Neural progenitor cell (in vitro differentiated cells): ENCODE measurements around the gene SLC25A26. TPM values are rescaled to one million over a fixed set of nuclear protein-coding genes. Genes with fewer than 3 reads are reported as not detected.

Experiments used
- DNase-seq: peaks from one replicate; pipeline ENCODE4 v3.0.0-alpha.2; 2016; ENCODE audit warnings: low spot score
- H2AFZ ChIP-seq: fragments of 200-600 bp; sonication (generic); replicated peaks from 2 replicates; pipeline ENCODE4 v1.6.1; 2016; ENCODE audit warnings: antibody characterized with exemption
- H3F3A ChIP-seq: fragments of 200-600 bp; sonication (generic); 2 replicates; pipeline ENCODE4 v1.6.1; 2016; ENCODE audit warnings: antibody characterized with exemption, low read depth
- H3K27ac ChIP-seq: fragments of 200-600 bp; sonication (generic); 2 replicates; pipeline ENCODE4 v1.5.1; 2016; ENCODE audit warnings: mild to moderate bottlenecking
- H3K27me3 ChIP-seq: fragments of 200-600 bp; sonication (generic); 2 replicates; pipeline ENCODE4 v1.6.1; 2016; ENCODE audit warnings: mild to moderate bottlenecking, moderate library complexity
- H3K36me3 ChIP-seq: fragments of 200-600 bp; sonication (generic); 2 replicates; pipeline ENCODE4 v1.5.1; 2016
- H3K4me1 ChIP-seq: fragments of 200-600 bp; sonication (generic); 2 replicates; pipeline ENCODE4 v1.6.1; 2016; ENCODE audit warnings: mixed run types
- H3K4me2 ChIP-seq: fragments of 200-600 bp; sonication (generic); 2 replicates; pipeline ENCODE4 v1.6.1; 2016
- H3K4me3 ChIP-seq: fragments of 200-600 bp; sonication (generic); 2 replicates; pipeline ENCODE4 v1.5.1; 2016
- H3K79me2 ChIP-seq: fragments of 200-600 bp; sonication (generic); 2 replicates; pipeline ENCODE4 v1.6.1; 2016; ENCODE audit warnings: low read depth
- H3K9ac ChIP-seq: fragments of 200-600 bp; sonication (generic); 2 replicates; pipeline ENCODE4 v1.6.1; 2016
- H3K9me3 ChIP-seq: fragments of 200-600 bp; sonication (generic); 2 replicates; pipeline ENCODE4 v1.5.1; 2016; ENCODE audit warnings: low read depth
- H4K20me1 ChIP-seq: fragments of 200-600 bp; sonication (generic); 2 replicates; pipeline ENCODE4 v1.6.1; 2016; ENCODE audit warnings: low read depth
- H3K27ac Mint-ChIP-seq: 3 replicates; pipeline ENCODE4 v1.8.0; 2021; ENCODE audit warnings: mixed read lengths
- H3K27me3 Mint-ChIP-seq: 2 replicates; pipeline ENCODE4 v1.8.0; 2022; ENCODE audit warnings: low read depth, mild to moderate bottlenecking, inconsistent platforms, moderate library complexity, mixed read lengths; ENCODE audit not compliant: insufficient read depth
- H3K36me3 Mint-ChIP-seq: 3 replicates; pipeline ENCODE4 v1.8.0; 2021; ENCODE audit warnings: mixed read lengths
- H3K4me1 Mint-ChIP-seq: 3 replicates; pipeline ENCODE4 v1.8.0; 2021; ENCODE audit warnings: mixed read lengths
- H3K4me3 Mint-ChIP-seq: 3 replicates; pipeline ENCODE4 v1.8.0; 2021; ENCODE audit warnings: mild to moderate bottlenecking, moderate library complexity, mixed read lengths
- H3K9me3 Mint-ChIP-seq: 3 replicates; pipeline ENCODE4 v1.8.0; 2020; ENCODE audit warnings: mixed read lengths
- EZH2 ChIP-seq: fragments of 200-600 bp; sonication (generic); IDR thresholded peaks from 2 replicates; pipeline ENCODE4 v1.6.1; 2017; ENCODE audit warnings: antibody characterized with exemption, mild to moderate bottlenecking, moderate library complexity
- EZH2phosphoT487 ChIP-seq: fragments of 200-600 bp; sonication (generic); IDR thresholded peaks from 2 replicates; pipeline ENCODE4 v1.6.1; 2017; ENCODE audit warnings: antibody characterized with exemption
- total RNA-seq: library from RNA; depleted of rRNA; stranded (reverse); fragments of >200 nt; gene quantifications from 2 replicates; pipeline ENCODE4 v1.2.3, GENCODE V29; 2015; ENCODE audit warnings: low replicate concordance
- TF ChIP-seq, protein P1 (sequence below): fragments of 200-600 bp; sonication (generic); IDR thresholded peaks from 2 replicates; pipeline ENCODE4 v1.5.1; 2017; ENCODE audit warnings: antibody characterized with exemption, mild to moderate bottlenecking

The SLC25A26 gene
- total RNA-seq, 1 donor from 2014 or later = 17.0 TPM

DNA sequence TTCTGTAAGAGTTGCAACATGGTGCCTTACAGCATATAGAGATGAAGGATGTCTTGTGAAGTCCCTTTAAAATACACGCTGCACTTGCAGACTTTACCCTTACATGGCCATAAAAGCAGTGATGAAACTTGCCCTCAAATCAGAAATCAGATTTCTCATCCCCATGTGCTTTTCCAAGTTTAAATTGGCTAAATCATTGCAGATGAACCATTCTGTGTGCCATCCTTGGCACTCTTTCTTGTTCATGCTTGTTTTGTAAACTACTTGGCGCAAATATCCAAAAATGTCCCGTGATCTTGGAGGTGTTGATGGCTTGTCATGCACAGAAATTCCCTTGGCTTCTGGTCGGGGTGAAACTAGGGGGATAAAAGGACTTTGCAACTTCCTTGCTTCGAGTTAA lies 144.3 kb downstream of the SLC25A26 start:
- Histone ChIP-seq H3F3A (no peaks in the 10 kb centered on the region), H3K79me2 (no peaks in the 10 kb centered on the region), H3K9ac (no peak overlapping the region), H3K4me3 (no peak overlapping the region), H3K4me2 (no peak overlapping the region), H4K20me1 (peaks cover 3% of the 10 kb centered on the region), H3K36me3 (no peaks in the 10 kb centered on the region), H2AFZ (no peak overlapping the region), H3K27ac (no peak overlapping the region), H3K27me3 (no peaks in the 10 kb centered on the region), H3K9me3 (no peaks in the 10 kb centered on the region), H3K4me1 (peaks cover 20% of the 10 kb centered on the region)
- H3K27ac Mint-ChIP-seq = no peak overlapping the region
- TF ChIP-seq EZH2 (no peak), EZH2phosphoT487 (no peak)
- TF ChIP-seq, protein P1, sequence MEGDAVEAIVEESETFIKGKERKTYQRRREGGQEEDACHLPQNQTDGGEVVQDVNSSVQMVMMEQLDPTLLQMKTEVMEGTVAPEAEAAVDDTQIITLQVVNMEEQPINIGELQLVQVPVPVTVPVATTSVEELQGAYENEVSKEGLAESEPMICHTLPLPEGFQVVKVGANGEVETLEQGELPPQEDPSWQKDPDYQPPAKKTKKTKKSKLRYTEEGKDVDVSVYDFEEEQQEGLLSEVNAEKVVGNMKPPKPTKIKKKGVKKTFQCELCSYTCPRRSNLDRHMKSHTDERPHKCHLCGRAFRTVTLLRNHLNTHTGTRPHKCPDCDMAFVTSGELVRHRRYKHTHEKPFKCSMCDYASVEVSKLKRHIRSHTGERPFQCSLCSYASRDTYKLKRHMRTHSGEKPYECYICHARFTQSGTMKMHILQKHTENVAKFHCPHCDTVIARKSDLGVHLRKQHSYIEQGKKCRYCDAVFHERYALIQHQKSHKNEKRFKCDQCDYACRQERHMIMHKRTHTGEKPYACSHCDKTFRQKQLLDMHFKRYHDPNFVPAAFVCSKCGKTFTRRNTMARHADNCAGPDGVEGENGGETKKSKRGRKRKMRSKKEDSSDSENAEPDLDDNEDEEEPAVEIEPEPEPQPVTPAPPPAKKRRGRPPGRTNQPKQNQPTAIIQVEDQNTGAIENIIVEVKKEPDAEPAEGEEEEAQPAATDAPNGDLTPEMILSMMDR = no peak
- H3K27me3 Mint-ChIP-seq = no peaks in the 10 kb centered on the region
- H3K9me3 Mint-ChIP-seq = no peaks in the 10 kb centered on the region
- no peaks in the 10 kb centered on the region for H3K36me3 Mint-ChIP-seq
- peaks cover 4% of the 10 kb centered on the region for H3K4me1 Mint-ChIP-seq
- no peak overlapping the region for H3K4me3 Mint-ChIP-seq
- no peak for DNase-seq

DNA sequence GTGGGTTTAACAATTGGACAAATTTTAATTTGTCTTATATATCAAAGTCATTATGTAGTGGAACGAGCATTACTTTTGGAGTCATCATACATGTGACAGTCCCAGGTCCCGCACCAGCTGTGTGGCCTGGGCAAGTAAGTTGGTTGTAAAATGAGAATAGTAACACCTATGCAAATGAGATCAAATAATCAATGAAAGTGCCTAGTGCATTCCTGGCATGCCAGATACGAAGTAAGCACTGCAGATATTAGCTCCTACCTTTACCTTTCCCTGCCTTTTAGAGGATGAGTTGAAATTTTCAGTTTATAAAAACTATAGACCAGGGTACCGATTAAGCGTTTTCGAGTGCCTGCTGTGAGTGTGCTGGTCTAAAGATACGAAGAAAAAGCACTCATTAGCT lies 145.9 kb downstream of the SLC25A26 start:
- H3K79me2 ChIP-seq = no peaks in the 10 kb centered on the region
- no peaks in the 10 kb centered on the region for H3F3A ChIP-seq
- H2AFZ ChIP-seq = no peak overlapping the region
- Mint-ChIP-seq H3K27me3 (no peaks in the 10 kb centered on the region), H3K4me1 (peaks cover 4% of the 10 kb centered on the region), H3K4me3 (no peak overlapping the region), H3K27ac (no peak overlapping the region), H3K9me3 (no peaks in the 10 kb centered on the region), H3K36me3 (peaks cover 7% of the 10 kb centered on the region)
- H4K20me1 ChIP-seq = peaks cover 3% of the 10 kb centered on the region
- H3K27ac ChIP-seq = no peak overlapping the region
- H3K27me3 ChIP-seq = no peaks in the 10 kb centered on the region
- no peaks in the 10 kb centered on the region for H3K36me3 ChIP-seq
- H3K9ac ChIP-seq = no peak overlapping the region
- no peak overlapping the region for H3K4me3 ChIP-seq
- peaks cover 20% of the 10 kb centered on the region for H3K4me1 ChIP-seq
- no peaks in the 10 kb centered on the region for H3K9me3 ChIP-seq
- TF ChIP-seq, protein P1 = no peak
- TF ChIP-seq EZH2phosphoT487 (no peak), EZH2 (no peak)
- no peak overlapping the region for H3K4me2 ChIP-seq
- no peak for DNase-seq

DNA sequence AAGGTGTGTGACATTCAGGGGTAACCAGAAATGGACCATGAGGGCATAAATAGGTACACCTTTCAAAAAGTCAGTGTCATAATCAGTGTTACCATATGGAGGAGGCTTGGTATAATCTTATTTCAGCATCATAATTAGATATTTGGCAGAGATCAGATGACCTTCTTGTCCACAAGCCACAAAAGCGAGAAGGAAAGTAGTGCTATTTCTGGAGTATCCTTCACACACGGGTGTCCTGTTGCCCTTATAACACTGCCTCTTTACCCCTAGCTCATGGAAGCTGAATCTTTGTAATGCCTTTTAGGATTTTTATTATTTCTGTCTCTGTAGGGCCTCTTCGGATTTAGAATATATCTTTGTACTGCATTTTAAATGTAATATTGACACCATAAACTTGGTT lies 147.2 kb downstream of the SLC25A26 start:
- H3K27ac Mint-ChIP-seq = no peak overlapping the region
- H3K27me3 ChIP-seq = no peaks in the 10 kb centered on the region
- no peak overlapping the region for H2AFZ ChIP-seq
- H3K27me3 Mint-ChIP-seq = no peaks in the 10 kb centered on the region
- H3K4me1 ChIP-seq = peaks cover 20% of the 10 kb centered on the region
- peaks cover 7% of the 10 kb centered on the region for H3K36me3 Mint-ChIP-seq
- no peaks in the 10 kb centered on the region for H3K79me2 ChIP-seq
- H3K4me3 ChIP-seq = no peak overlapping the region
- peaks cover 7% of the 10 kb centered on the region for H3F3A ChIP-seq
- no peaks in the 10 kb centered on the region for H3K36me3 ChIP-seq
- no peak for DNase-seq
- H3K9ac ChIP-seq = no peak overlapping the region
- no peaks in the 10 kb centered on the region for H3K9me3 Mint-ChIP-seq
- peaks cover 2% of the 10 kb centered on the region for H3K4me1 Mint-ChIP-seq
- TF ChIP-seq EZH2phosphoT487 (no peak), EZH2 (no peak)
- TF ChIP-seq, protein P1 = no peak
- H3K9me3 ChIP-seq = no peaks in the 10 kb centered on the region
- H3K27ac ChIP-seq = no peak overlapping the region
- peaks cover 3% of the 10 kb centered on the region for H4K20me1 ChIP-seq
- H3K4me2 ChIP-seq = no peak overlapping the region
- no peak overlapping the region for H3K4me3 Mint-ChIP-seq
